GM12865 (cell line): ENCODE data around the gene GRAMD1B.
A peak's percentile ranks its signal among the peaks of the same experiment; 100 is the strongest.
"Not testable (repeated sequence)": the region's sequence is repeated elsewhere in the genome, so short reads cannot be mapped to it uniquely, and the experiment has no call there.

ENCODE experiments used
- DNase-seq: peaks from one replicate; pipeline ENCODE4 v3.0.0; 2010; ENCODE audit warnings: low read depth
- H3K4me3 ChIP-seq: 2 replicates; pipeline ENCODE4 v1.5.1; 2011; ENCODE audit warnings: mild to moderate bottlenecking, low read depth, low read length, control low read depth
- TF ChIP-seq, protein P1 (sequence below): IDR thresholded peaks from 2 replicates; pipeline ENCODE4 v1.5.1; 2011; ENCODE audit warnings: low read length, control low read depth, low read depth, inconsistent platforms; ENCODE audit not compliant: insufficient read depth; ENCODE audit errors: missing control alignments

GRAMD1B gene

GRCh38 chr11:123654566-123655081 lies 224.6 kb downstream of the GRAMD1B start, which contains the start of gene SCN3B:
TSS of gene SCN3B (minus strand) at chr11:123654624. CDS start at chr11:123653801, 823 bp downstream.
- no peak for DNase-seq
- no peak within 1 kb of the TSS for H3K4me3 ChIP-seq

GRCh38 chr11:123659311-123659710 lies 229.2 kb downstream of the GRAMD1B start:
- TF ChIP-seq, protein P1, sequence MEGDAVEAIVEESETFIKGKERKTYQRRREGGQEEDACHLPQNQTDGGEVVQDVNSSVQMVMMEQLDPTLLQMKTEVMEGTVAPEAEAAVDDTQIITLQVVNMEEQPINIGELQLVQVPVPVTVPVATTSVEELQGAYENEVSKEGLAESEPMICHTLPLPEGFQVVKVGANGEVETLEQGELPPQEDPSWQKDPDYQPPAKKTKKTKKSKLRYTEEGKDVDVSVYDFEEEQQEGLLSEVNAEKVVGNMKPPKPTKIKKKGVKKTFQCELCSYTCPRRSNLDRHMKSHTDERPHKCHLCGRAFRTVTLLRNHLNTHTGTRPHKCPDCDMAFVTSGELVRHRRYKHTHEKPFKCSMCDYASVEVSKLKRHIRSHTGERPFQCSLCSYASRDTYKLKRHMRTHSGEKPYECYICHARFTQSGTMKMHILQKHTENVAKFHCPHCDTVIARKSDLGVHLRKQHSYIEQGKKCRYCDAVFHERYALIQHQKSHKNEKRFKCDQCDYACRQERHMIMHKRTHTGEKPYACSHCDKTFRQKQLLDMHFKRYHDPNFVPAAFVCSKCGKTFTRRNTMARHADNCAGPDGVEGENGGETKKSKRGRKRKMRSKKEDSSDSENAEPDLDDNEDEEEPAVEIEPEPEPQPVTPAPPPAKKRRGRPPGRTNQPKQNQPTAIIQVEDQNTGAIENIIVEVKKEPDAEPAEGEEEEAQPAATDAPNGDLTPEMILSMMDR = no peak
- H3K4me3 ChIP-seq = no peak overlapping the region
- DNase-seq = no peak

More at GRCh38 chr11:123654566-123655081, 224.6 kb downstream of the GRAMD1B start, which contains the start of gene SCN3B:
- TF ChIP-seq, protein P1 = no peak

DNA sequence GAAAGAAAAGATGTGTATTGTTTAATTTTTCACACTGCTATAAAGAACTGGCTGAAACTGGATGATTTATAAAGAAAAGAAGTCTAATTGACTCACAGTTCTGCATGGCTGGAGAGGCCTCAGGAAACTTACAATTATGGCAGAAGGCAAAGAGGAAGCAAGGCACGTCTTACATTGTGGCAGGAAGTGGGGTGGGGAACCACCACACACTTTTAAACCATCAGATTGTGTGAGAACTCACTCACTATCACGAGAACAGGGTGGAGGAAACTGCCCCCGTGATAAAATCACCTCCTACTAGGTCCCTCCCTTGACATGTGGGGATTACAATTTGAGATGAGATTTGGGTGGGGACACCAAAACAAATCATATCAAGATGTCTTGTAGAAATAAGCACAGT lies 229.9 kb downstream of the GRAMD1B start:
- DNase-seq = peak; percentile 60
- H3K4me3 ChIP-seq = not testable (repeated sequence)

- DNase-seq = no peak
- no peak overlapping the region for H3K4me3 ChIP-seq
- TF ChIP-seq, protein P1 = no peak
Observed at GRCh38 chr11:123665306-123665705, 235.2 kb downstream of the GRAMD1B start.

DNA sequence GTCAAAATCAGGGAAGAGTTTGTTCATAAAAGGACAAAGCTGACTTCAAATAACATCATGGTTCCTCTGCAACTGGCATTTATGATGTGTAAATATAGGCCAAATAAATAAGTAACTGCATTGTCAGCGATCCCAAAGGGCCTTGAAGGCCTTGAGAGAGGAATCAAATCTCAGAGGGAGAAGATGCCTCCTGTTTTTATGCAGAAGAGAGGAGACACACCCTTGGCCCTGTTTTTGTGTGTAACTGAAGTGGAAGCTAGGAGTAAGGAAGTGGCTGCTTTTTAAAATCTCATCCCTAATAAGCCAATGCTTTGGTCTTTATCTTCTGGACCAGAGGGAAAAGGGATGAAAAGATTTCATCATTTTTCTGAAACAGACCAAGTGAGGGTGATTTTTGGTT lies 240.0 kb downstream of the GRAMD1B start:
- TF ChIP-seq, protein P1 = no peak
- no peak overlapping the region for H3K4me3 ChIP-seq
- no peak for DNase-seq

DNA sequence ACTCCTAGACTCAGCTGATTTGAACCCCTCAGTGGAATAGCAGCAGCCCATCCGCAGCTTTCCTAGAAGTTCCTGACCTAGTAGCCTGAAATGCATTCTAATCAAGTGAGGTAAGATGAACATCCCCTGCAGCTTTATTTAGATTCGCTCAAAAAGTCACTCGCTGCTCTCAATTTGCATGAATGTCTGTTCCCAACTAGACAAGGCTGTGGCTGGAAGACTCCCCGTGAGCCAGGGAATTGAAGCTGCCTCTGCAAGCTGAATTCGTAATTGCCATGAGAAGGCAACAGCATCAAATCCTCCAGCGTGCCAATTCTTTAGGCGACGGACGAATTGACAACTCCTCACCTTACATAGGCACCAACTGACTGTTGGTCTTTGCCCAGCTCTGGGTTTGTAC lies 241.5 kb downstream of the GRAMD1B start:
- no peak overlapping the region for H3K4me3 ChIP-seq
- TF ChIP-seq, protein P1 = no peak
- DNase-seq = no peak

- TF ChIP-seq, protein P1 = no peak
- no peak for DNase-seq
- no peak overlapping the region for H3K4me3 ChIP-seq
Observed at GRCh38 chr11:123672568-123672967, 242.5 kb downstream of the GRAMD1B start.
